Hepatocyte (in vitro differentiated cells): ENCODE measurements around the gene CCNI2.

Experiments
- CTCF ChIP-seq: fragments of 200-600 bp; sonication (generic); IDR thresholded peaks from 2 replicates; pipeline ENCODE4 v1.5.1; 2016; ENCODE audit warnings: antibody characterized with exemption, mild to moderate bottlenecking; ENCODE audit not compliant: poor library complexity
- EZH2 ChIP-seq: fragments of 200-600 bp; sonication (generic); IDR thresholded peaks from 2 replicates; pipeline ENCODE4 v1.6.1; 2016; ENCODE audit warnings: antibody characterized with exemption, mild to moderate bottlenecking, borderline replicate concordance

- no peak for TF ChIP-seq CTCF
- TF ChIP-seq EZH2: no peak
Measured at GRCh38 chr5:132797651-132798050, 50.4 kb downstream of the CCNI2 start.
